T-helper 17 cell (primary cell): ENCODE results near the gene ZNF641. TPM values are rescaled to one million over a fixed set of nuclear protein-coding genes. Genes with fewer than 3 reads are reported as not detected.
"Not testable (repeated sequence)": the region's sequence is repeated elsewhere in the genome, so short reads cannot be mapped to it uniquely, and the experiment has no call there.

Experiments used
- ATAC-seq: fragments of 150-1000 bp; cut with Tn5 transposase; 2 replicates; pipeline ENCODE4 v1.10.0; 2021; ENCODE audit warnings: mild to moderate bottlenecking, moderate library complexity
- DNase-seq, 3 donors: peaks; one replicate each; pipeline versions ENCODE4 v3.0.0 to v3.0.0-alpha.2; 2020 to 2021
- H3K9me3 ChIP-seq: one replicate; pipeline ENCODE4 v1.7.0; 2013; ENCODE audit warnings: low read length, mild to moderate bottlenecking; ENCODE audit not compliant: control insufficient read depth, poor library complexity, severe bottlenecking
- H3K27ac Mint-ChIP-seq: one replicate; pipeline ENCODE4 v1.8.0; 2022; ENCODE audit warnings: mild to moderate bottlenecking, moderate library complexity, mixed read lengths
- H3K27me3 Mint-ChIP-seq: one replicate; pipeline ENCODE4 v1.8.0; 2022; ENCODE audit warnings: mixed read lengths
- H3K36me3 Mint-ChIP-seq: one replicate; pipeline ENCODE4 v1.8.0; 2022; ENCODE audit warnings: low read depth, mixed read lengths
- H3K4me1 Mint-ChIP-seq: one replicate; pipeline ENCODE4 v1.8.0; 2022; ENCODE audit warnings: mild to moderate bottlenecking, mixed read lengths
- H3K4me3 Mint-ChIP-seq: one replicate; pipeline ENCODE4 v1.8.0; 2022; ENCODE audit warnings: mild to moderate bottlenecking, moderate library complexity, mixed read lengths
- total RNA-seq, 4 donors: library from RNA in 2 of 4; stranded (reverse) in 2 of 4; gene quantifications; one replicate each; pipeline ENCODE4 v1.2.3 and lab custom pipeline; 2022 to 2026

Gene ZNF641
- total RNA-seq, 2 donors from 2014 or later = 18.4 to 27.1 TPM

GRCh38 chr12:48352157-48352760, 1.5 kb upstream of the ZNF641 start:
- no peaks in the 10 kb centered on the region for H3K9me3 ChIP-seq
- Mint-ChIP-seq H3K36me3 (peaks cover 5% of the 10 kb centered on the region), H3K4me3 (no peak overlapping the region), H3K27ac (peak overlapping the region; percentile 97), H3K4me1 (peaks cover 28% of the 10 kb centered on the region), H3K27me3 (no peaks in the 10 kb centered on the region)
- ATAC-seq = no peak
- no peak for DNase-seq

GRCh38 chr12:48351022-48351708, 446 bp upstream of the ZNF641 start:
- H3K36me3 Mint-ChIP-seq = peaks cover 8% of the 10 kb centered on the region
- H3K27me3 Mint-ChIP-seq = no peaks in the 10 kb centered on the region
- peaks cover 34% of the 10 kb centered on the region for H3K4me1 Mint-ChIP-seq
- H3K9me3 ChIP-seq = no peaks in the 10 kb centered on the region
- peak overlapping the region; percentile 91 for H3K4me3 Mint-ChIP-seq
- DNase-seq = no peak
- peak; percentile 1 for ATAC-seq
- peak overlapping the region; percentile 97 for H3K27ac Mint-ChIP-seq

GRCh38 chr12:48349471-48349870, 1.2 kb downstream of the ZNF641 start:
- no peak for DNase-seq
- peak overlapping the region; percentile 97 for H3K27ac Mint-ChIP-seq

GRCh38 chr12:48342980-48343379, 7.7 kb downstream of the ZNF641 start:
- H3K9me3 ChIP-seq = no peaks in the 10 kb centered on the region
- Mint-ChIP-seq H3K27ac (peak overlapping the region; percentile 51), H3K4me1 (peaks cover 21% of the 10 kb centered on the region), H3K36me3 (peaks cover 16% of the 10 kb centered on the region), H3K4me3 (no peak overlapping the region), H3K27me3 (no peaks in the 10 kb centered on the region)
- no peak for ATAC-seq
- no peak for DNase-seq

More at GRCh38 chr12:48349471-48349870, 1.2 kb downstream of the ZNF641 start:
- peak overlapping the region; percentile 98 for H3K4me3 Mint-ChIP-seq
- H3K9me3 ChIP-seq = no peaks in the 10 kb centered on the region
- H3K36me3 Mint-ChIP-seq = peaks cover 14% of the 10 kb centered on the region
- no peak for ATAC-seq
- H3K4me1 Mint-ChIP-seq = peaks cover 38% of the 10 kb centered on the region
- no peaks in the 10 kb centered on the region for H3K27me3 Mint-ChIP-seq

- DNase-seq (no peak), ATAC-seq (no peak)
- Mint-ChIP-seq H3K4me3 (no peak overlapping the region), H3K27me3 (no peaks in the 10 kb centered on the region), H3K4me1 (peaks cover 12% of the 10 kb centered on the region), H3K27ac (no peak overlapping the region), H3K36me3 (peaks cover 13% of the 10 kb centered on the region)
- H3K9me3 ChIP-seq = no peaks in the 10 kb centered on the region
These were observed 9.8 kb downstream of the ZNF641 start for GRCh38 chr12:48340943-48341342.

- no peak for ATAC-seq
- DNase-seq = no peak
- H3K4me1 Mint-ChIP-seq = peaks cover 12% of the 10 kb centered on the region
- no peak overlapping the region for H3K4me3 Mint-ChIP-seq
- no peaks in the 10 kb centered on the region for H3K9me3 ChIP-seq
- peaks cover 7% of the 10 kb centered on the region for H3K36me3 Mint-ChIP-seq
- H3K27ac Mint-ChIP-seq = no peak overlapping the region
- H3K27me3 Mint-ChIP-seq = no peaks in the 10 kb centered on the region
These were observed 11.1 kb downstream of the ZNF641 start for GRCh38 chr12:48339442-48340117.

GRCh38 chr12:48336564-48336963, 14.2 kb downstream of the ZNF641 start:
- H3K9me3 ChIP-seq = no peaks in the 10 kb centered on the region
- ATAC-seq = no peak
- no peaks in the 10 kb centered on the region for H3K27me3 Mint-ChIP-seq
- peaks cover 8% of the 10 kb centered on the region for H3K4me1 Mint-ChIP-seq
- no peak overlapping the region for H3K4me3 Mint-ChIP-seq
- no peak for DNase-seq
- H3K36me3 Mint-ChIP-seq = peaks cover 3% of the 10 kb centered on the region
- no peak overlapping the region for H3K27ac Mint-ChIP-seq

GRCh38 chr12:48336061-48336460, 14.7 kb downstream of the ZNF641 start:
- ATAC-seq (no peak), DNase-seq (no peak)
- Mint-ChIP-seq H3K36me3 (peaks cover 3% of the 10 kb centered on the region), H3K4me3 (no peak overlapping the region), H3K27me3 (no peaks in the 10 kb centered on the region), H3K27ac (no peak overlapping the region), H3K4me1 (peaks cover 8% of the 10 kb centered on the region)
- H3K9me3 ChIP-seq = no peaks in the 10 kb centered on the region

GRCh38 chr12:48334808-48335207, 15.9 kb downstream of the ZNF641 start:
- Mint-ChIP-seq H3K27me3 (no peaks in the 10 kb centered on the region), H3K36me3 (peaks cover 3% of the 10 kb centered on the region), H3K4me3 (no peak overlapping the region), H3K27ac (no peak overlapping the region), H3K4me1 (peaks cover 10% of the 10 kb centered on the region)
- ATAC-seq (peak; percentile 51), DNase-seq (no peak)
- no peaks in the 10 kb centered on the region for H3K9me3 ChIP-seq

- ATAC-seq = not testable (repeated sequence)
These were observed 17.0 kb downstream of the ZNF641 start for GRCh38 chr12:48333680-48334079.

GRCh38 chr12:48331399-48331798, 19.3 kb downstream of the ZNF641 start:
- Mint-ChIP-seq H3K27ac (no peak overlapping the region), H3K4me1 (peaks cover 10% of the 10 kb centered on the region), H3K27me3 (peaks cover 4% of the 10 kb centered on the region), H3K36me3 (peaks cover 4% of the 10 kb centered on the region), H3K4me3 (no peak overlapping the region)
- ATAC-seq (no peak), DNase-seq (no peak)
- no peaks in the 10 kb centered on the region for H3K9me3 ChIP-seq

More at GRCh38 chr12:48333680-48334079, 17.0 kb downstream of the ZNF641 start:
- not testable (repeated sequence) for H3K9me3 ChIP-seq, H3K4me3 Mint-ChIP-seq, DNase-seq, H3K36me3 Mint-ChIP-seq, H3K27me3 Mint-ChIP-seq, H3K27ac Mint-ChIP-seq
- H3K4me1 Mint-ChIP-seq = peaks cover 10% of the 10 kb centered on the region

GRCh38 chr12:48329199-48329939, 21.4 kb downstream of the ZNF641 start:
- no peaks in the 10 kb centered on the region for H3K9me3 ChIP-seq
- peaks cover 4% of the 10 kb centered on the region for H3K4me1 Mint-ChIP-seq
- peaks cover 10% of the 10 kb centered on the region for H3K27me3 Mint-ChIP-seq
- H3K36me3 Mint-ChIP-seq = peaks cover 6% of the 10 kb centered on the region
- ATAC-seq (no peak), DNase-seq (no peak)
- H3K4me3 Mint-ChIP-seq = no peak overlapping the region
- H3K27ac Mint-ChIP-seq = no peak overlapping the region

GRCh38 chr12:48316491-48316890, 34.2 kb downstream of the ZNF641 start:
- no peak for ATAC-seq
- H3K36me3 Mint-ChIP-seq = no peaks in the 10 kb centered on the region
- no peak overlapping the region for H3K27ac Mint-ChIP-seq

More at GRCh38 chr12:48316491-48316890, 34.2 kb downstream of the ZNF641 start:
- Mint-ChIP-seq H3K27me3 (no peaks in the 10 kb centered on the region), H3K4me1 (no peaks in the 10 kb centered on the region), H3K4me3 (no peak overlapping the region)
- no peaks in the 10 kb centered on the region for H3K9me3 ChIP-seq
- DNase-seq = no peak
